22Rv1 (cell line): Measurements from ENCODE around the gene SPATS2L.

Source experiments
- ZFX ChIP-seq: fragments of 450-650 bp; IDR thresholded peaks from 2 replicates; pipeline ENCODE4 v1.6.1; 2017; ENCODE audit warnings: antibody characterized with exemption, borderline replicate concordance
- TF ChIP-seq, protein P1 (sequence below): fragments of 450-650 bp; IDR thresholded peaks from 2 replicates; pipeline ENCODE4 v1.5.1; 2017; ENCODE audit warnings: mild to moderate bottlenecking

DNA sequence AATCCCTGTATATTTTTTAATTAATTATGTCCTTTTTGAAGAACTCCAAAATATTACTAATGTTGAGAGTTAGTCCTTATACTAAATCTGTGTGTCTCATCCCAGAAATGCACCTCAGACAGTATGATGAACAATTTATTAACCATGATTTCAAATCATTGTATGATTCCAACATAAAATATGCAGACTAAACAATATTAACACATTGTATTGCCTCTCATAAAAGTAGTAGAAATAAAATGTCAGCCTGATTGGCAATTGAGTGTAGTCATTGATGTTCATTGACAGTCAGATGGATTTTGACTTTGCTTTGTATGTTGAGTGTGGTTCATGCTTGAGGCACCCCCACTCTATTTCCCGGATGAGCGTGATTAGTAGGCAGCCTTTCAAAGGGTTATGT, 145.9 kb downstream of the SPATS2L start:
- TF ChIP-seq, protein P1, sequence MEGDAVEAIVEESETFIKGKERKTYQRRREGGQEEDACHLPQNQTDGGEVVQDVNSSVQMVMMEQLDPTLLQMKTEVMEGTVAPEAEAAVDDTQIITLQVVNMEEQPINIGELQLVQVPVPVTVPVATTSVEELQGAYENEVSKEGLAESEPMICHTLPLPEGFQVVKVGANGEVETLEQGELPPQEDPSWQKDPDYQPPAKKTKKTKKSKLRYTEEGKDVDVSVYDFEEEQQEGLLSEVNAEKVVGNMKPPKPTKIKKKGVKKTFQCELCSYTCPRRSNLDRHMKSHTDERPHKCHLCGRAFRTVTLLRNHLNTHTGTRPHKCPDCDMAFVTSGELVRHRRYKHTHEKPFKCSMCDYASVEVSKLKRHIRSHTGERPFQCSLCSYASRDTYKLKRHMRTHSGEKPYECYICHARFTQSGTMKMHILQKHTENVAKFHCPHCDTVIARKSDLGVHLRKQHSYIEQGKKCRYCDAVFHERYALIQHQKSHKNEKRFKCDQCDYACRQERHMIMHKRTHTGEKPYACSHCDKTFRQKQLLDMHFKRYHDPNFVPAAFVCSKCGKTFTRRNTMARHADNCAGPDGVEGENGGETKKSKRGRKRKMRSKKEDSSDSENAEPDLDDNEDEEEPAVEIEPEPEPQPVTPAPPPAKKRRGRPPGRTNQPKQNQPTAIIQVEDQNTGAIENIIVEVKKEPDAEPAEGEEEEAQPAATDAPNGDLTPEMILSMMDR: no peak
- TF ChIP-seq ZFX: no peak
